COLO668 (cell line): ENCODE data around the gene FBXL17.

Experiments used
- DNase-seq: peaks from one replicate; lab custom pipeline; 2025; ENCODE audit not compliant: unreplicated experiment; lab: John Stamatoyannopoulos, UW

Gene FBXL17

DNA sequence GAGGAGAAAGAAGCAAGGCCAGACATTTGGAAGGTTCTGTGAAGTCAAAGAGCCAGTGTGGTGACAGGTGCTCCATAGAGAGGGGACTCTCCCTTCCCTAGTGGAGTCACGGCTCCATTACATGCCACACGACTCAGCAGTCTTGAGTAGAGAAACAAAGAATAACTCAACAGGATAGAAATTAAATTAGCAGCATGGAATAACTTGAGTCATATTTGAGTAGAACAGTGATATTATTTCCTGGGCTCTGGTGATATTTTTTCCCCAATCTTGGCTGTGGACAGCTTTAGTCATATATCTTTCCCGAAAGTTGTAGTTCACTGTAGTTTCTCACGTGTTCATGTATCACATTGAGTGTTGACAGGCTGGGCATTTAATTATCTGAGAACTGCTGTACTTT lies 561.5 kb downstream of the FBXL17 start:
- DNase-seq: no peak

DNA sequence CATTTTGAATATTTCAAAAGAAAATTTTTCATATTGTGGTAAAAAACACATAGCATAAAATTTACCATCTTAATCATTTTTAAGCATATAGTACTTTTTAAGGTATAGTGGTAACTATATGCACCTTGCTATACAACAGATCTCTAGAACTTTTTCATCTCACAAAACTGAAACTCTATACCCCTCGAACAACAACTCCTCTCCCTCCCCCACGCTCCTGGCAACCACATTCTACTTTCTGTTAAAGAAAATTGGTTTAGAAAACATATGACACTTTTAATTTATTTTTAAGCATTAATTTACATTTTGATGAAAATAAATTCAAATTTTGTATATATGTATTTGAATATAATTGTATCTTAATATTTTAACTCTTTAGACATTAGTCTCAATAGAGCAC lies 563.9 kb downstream of the FBXL17 start:
- DNase-seq: no peak

DNA sequence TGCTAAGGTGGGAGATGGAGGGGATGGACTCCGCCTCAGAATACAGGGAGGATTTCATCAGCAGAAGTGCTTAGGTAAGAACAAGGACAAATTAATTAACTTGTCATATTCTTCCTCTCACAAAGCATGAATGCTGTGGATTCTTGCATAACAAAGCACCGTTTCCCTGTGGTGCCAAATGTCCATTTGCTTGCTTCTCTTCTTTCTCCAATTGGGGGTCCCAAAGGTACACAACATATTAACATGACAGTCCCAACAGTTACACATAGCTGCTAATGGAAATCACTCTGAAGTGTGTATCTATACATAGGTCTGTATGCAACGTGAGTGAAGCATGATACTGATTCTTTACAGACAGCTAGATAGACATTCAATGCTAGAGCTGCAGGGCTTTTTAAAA lies 564.5 kb downstream of the FBXL17 start:
- no peak for DNase-seq

DNA sequence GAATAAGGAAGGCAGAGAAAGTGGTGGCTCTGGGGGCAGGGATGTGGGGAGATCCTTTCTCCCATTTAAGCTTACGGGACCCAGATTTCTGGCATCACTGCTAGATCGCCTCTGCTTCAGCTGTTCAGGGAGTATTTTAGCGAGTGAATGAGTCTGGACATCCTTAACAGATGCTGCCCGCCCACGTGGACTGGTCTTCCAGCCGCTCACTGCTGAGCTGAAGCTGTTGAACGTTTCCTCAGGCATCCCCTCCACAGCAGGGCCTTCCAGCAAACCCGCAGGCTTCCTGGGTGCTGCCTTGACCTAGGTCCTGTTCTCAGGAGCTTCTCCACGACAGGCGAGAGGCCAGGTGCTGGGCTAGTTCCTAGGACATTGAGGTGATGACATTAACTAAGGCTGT lies 566.8 kb downstream of the FBXL17 start:
- no peak for DNase-seq

DNA sequence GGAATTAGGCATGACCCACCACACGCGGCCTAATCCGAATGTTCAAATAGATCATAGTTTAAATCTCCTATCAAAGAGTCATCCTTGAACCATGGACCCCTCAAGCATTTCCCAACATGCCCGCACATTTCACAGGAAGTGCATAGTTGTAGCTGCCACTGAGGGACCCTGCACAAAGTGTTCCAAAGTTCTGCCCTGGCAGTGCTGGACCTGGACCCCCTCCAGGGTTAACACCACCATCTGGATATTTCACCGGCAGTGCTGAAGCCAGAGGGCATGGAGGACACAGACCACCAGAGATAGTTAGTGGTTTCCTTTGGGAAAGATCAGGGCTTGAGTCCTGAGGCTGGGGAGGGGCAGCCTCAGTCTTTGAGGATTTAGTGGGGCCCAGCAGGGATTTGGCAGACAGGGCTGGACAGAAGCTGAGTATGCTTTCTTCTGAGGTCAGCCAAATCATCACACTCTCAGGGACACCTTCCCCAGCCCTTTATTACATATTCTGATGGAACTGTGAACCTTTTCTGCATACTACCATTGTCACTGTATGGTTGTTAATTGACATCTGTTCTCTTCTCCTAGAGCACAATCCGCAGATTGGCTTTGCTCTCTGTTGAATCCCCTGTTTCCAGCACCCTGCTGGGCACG lies 567.6 kb downstream of the FBXL17 start:
- no peak for DNase-seq

DNA sequence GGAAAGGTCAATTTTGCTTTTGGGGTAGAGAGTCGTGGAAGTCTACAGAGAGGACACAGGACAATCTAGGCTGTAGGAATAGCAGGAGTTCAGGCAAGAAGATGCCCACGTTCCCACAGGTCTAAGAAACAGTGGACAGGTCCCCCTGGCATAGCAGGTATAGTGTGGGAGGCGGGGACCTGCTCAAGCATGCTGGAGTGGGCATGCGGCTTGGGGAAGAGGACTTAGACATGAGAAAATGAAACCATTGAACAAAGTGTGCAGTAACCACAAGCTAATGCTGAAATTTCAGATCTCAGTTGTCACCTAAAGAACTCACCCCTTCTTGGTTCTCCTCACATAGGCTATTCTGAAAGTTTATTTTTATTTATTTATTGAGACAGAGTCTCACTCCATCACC lies 568.3 kb downstream of the FBXL17 start:
- DNase-seq: no peak

DNA sequence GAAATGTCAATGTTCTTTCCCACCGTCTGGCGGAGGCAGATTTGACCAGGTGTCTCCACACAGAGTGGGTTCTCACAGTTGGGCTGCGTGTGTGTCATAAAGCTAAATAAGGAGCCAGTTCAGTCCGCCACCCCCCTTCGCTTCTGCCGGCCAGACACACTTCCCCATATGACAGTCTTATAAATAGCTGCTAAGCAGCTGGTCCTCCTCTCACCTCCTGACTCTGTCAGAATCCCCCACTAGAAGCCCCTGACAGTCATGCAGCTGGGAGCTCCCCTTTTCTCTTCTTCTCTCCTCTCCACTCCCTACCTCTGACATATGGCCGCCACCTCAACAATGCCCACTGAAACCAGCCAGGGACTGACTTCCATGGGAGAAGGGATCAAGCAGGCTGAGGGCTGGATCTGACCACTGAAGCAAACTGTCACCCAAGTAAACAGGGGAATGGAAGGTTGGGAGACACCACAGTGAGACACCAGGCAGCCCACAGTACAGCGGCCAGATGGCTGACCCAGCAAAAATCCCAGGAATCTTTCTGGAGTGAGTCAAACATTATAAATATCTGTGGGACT lies 569.2 kb downstream of the FBXL17 start:
- no peak for DNase-seq

DNA sequence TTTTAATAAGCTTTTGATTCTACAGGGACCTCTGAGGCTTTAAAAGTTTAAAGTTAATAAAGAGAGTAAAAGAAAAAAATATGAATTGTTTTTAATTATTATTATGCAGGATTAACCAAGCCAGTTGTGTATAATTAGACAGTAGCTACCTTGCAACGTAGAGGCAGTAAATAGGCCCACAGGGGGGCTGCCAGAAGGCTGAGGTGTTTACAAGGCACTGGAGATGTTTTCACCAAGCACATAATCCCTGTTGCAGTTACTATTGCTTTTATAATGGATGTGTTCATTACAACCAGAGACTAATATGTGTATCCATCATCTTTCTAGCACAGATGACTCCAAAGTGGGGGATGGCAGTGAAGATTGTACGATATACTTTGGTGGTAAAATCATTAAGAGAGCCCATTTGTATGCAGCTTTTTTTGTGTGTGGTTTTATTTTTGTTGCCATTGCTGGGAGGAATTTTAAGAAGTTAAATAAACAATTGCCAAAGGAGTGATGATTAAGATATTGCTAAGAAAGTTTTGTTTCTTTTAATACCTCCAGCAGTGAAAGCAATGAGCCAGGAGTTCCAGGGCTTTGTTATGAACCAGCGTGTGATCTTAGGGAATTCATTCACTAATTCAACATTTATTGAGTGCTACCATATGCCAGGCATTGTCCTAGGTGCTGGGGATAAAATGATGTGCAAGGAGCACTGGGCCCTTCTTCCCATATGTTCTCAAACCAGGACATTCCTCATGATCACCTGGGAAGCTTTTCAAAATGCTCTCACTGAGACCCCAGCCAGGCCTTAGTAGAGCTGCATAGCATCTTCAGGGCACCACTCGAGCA lies 572.5 kb downstream of the FBXL17 start:
- DNase-seq: no peak
